HG03469 (cell line): ENCODE data around the gene SLC24A4.

ENCODE experiments used
- ATAC-seq: cut with Tn5 transposase; IDR thresholded peaks from one replicate; pipeline ENCODE4 v1.9.1; 2021; ENCODE audit warnings: mild to moderate bottlenecking, moderate library complexity, moderate number of reproducible peaks; ENCODE audit not compliant: unreplicated experiment

The SLC24A4 gene

DNA sequence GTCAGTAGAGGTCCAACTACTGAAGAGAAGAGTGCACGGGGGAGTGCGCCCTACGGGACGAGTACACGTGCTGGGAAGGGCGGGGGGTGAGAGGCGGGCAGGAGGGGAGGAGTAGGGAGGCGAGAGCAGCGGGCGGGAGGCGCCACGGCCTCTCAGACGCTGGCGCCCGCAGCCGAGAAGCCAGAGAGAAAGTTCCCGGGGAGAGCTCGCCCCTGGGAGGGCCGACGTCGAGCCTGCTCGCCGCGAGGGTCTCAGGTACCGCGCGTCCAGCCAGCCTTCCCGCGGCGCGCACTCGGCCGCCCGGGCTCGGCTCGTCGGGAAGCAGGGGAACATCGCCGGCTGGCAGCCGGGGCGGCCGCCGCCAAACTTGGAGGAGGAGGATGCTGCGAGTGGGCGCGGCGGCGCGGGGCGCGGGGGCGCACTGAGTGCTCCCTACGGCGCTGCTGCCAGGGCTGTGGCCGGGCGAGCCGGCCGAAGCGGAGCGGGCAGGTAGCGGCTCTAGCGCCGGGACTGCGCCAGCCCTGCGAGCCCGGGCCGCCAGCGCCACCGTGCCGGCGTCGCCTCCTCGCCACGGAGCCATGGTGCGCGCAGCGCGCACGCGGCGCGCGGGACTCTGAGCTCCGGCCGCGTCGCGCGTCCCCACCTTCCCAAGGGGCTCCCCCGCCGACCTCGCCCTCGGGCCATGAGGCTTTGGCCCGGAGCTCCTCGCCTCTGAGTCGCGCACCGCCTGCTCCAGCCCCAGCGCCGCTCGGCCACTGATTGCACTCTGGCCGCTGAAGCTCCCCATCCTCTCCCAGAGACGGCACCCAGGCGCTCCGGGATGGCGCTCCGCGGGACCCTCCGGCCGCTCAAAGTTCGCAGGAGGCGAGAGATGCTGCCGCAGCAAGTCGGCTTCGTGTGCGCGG is at the start of gene SLC24A4:
SLC24A4 (plus strand) TSS at position 155 of the 905 bp plus-strand sequence; CDS start at position 821, 666 bp downstream.
- no peak for ATAC-seq

GRCh38 chr14:92273166-92273565 is 49.8 kb upstream of the SLC24A4 start:
- no peak for ATAC-seq

DNA sequence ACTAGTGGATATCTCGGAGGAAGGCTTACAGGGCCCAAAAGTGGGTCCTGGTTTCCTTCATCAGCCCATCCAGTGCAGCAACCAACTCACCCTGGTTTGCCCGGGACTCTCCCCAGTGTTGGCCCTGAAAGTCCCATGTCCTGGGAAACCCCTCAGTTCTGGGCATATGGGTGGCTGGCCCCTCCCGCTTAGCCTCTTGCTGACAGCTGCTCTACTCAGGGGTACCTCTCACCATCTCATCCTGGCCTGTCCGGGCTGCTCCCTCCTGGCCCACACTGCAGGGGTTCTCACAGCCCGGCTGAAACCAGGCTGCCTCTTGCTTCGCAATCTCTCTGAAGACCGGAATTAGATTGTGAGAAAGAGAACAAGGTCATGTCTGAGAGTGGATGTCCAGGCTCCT is 48.9 kb upstream of the SLC24A4 start:
- ATAC-seq = no peak

- no peak for ATAC-seq
Observed at GRCh38 chr14:92276074-92276473, 46.9 kb upstream of the SLC24A4 start.

- no peak for ATAC-seq
Observed at GRCh38 chr14:92277031-92277430, 45.9 kb upstream of the SLC24A4 start.

- ATAC-seq = no peak
Observed at GRCh38 chr14:92280554-92281262, 42.3 kb upstream of the SLC24A4 start.

DNA sequence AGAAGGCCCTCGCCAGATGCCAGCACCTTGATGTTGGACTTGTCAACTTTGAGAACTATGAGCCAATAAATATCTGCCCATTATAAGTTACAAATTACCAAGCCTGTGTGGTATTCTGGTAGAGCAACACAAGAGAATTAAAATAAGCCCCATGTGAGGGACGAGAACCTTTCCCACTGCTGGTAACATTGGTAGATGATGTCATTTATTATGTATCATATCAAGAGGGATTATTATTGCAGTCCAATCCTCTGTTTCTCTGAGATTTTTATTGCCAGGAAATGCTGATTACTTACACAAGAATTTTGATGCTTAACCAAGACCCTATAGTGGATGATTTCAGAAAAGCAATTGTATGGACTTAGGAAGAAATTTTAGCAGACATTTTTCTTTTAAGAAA is 40.3 kb upstream of the SLC24A4 start:
- no peak for ATAC-seq

DNA sequence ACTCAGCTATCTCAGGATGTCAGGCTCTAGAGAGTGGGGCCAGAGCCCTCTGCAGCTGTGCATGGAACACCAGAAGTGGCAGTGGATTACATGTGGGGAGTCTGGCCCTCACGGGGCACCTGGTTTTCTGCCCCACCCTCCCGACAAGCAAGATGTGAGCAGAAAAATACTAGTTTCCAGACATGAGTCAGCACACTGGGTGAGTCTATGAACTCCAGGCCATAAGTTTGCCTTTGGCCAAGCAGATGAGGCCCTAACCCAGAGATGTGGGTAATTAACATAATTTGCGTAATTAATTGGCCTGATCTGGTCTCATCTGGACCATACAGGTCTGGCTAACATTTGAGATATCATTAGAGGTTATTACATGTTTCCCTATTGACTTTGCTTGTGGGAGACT is 37.7 kb upstream of the SLC24A4 start:
- no peak for ATAC-seq

DNA sequence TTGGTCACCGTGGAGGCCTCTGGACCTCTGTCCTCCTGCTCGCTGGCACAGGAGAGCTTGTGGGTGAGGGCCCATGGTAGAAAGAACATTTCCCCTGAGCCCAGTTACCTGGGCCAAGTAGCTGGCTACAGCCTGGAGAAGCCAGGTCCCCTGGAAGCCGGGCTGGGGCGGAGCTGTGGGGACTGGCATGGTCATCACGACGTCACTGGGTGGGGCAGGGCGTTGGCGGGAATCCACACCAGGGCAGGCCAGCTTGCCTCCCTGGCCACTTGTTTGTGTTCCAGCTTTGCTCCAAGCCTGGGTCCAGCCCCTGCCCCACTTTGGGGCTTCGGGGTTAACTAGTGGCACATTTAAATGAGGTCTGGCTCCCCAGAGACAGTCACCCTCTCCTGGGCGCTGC is 35.0 kb upstream of the SLC24A4 start:
- ATAC-seq = no peak

DNA sequence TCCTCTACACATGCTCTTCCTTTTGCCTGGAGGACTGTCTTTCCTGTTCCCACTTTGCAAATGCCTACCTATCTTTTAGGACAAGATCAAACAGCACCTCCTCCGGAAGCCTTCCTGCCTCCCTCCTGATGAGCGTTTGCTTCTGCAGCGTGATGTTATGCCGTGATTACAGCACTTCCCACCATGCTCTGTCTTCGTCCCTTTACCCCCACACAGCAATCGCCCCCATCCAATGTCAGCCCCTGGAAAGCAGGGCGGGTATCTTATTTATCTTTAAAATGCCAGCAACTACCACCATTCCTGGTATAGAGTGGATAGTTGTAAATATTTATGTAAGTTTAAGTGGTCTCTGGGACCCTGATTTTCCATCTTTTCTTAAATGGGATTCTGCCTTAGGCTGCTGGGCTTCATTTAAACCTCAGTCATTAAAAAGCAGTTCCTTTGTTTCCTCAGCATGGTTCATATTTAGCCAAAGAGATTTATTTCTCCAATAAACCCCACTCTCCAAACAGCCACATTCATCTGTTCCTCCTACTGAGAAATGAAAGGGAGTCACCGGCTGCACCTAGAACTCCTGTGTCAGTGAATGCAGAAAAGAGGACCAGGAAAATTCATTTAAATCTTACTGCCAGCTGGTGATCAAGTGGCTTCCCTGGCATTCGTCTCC is 33.8 kb upstream of the SLC24A4 start:
- ATAC-seq = no peak

DNA sequence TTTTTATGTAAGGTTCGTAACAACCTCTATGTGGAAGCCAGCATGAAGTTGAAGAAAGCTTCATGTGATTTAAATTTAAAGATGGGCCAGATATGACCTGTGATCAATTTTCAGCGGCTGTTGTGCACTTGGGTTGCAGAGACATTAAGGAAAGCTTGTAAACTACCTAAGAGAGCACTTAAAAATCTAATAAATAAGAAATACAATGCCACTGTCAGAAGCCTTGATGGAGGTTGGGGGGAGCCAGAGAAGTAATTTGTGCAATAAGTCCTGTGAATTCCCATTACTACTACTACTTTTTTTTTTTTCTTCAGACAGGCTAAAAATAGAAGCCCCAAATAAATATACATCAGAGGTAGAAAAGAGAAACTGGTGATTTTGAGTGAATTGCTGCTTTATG is 30.3 kb upstream of the SLC24A4 start:
- no peak for ATAC-seq

DNA sequence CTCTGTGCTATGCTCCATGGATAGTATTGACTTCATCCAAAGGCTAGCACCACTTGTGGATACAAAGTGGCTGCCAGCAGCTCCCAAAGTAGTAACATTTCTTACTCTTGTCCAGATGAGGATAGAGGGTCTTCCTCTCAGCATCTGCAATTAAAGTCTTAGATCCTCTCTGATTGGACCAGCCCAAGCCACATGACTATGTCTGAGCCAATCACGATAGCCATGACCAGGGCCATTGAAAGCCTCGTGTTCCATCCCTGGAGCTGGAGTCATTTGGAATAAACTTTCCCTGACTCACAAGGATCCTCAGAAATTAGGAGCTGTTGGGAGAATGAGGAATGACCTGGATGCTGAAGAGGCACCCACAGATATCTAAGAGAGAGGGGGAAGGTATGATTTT is 28.5 kb upstream of the SLC24A4 start:
- ATAC-seq = no peak

GRCh38 chr14:92297818-92298595 is 25.0 kb upstream of the SLC24A4 start:
- no peak for ATAC-seq

DNA sequence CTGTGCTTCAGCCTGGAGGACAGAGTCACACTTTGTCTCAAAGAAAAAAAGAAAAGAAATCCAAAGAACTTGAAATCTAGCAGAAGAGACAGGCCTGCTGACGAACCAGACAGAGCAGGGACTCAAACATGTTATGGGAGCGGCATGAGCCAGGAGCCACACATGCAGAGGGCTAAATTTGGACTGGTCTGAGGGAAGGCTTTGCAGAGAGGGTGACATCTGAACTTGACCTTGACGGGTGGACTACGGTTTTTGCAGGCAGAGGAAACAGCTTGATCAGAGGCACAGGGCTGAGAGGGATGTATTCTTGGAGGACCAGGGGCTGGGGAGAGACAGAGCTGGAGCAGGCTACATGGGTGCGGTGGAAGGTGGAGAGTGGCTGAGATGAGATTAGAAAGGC is 20.5 kb upstream of the SLC24A4 start:
- ATAC-seq = no peak

GRCh38 chr14:92308716-92309115 is 14.2 kb upstream of the SLC24A4 start:
- no peak for ATAC-seq

DNA sequence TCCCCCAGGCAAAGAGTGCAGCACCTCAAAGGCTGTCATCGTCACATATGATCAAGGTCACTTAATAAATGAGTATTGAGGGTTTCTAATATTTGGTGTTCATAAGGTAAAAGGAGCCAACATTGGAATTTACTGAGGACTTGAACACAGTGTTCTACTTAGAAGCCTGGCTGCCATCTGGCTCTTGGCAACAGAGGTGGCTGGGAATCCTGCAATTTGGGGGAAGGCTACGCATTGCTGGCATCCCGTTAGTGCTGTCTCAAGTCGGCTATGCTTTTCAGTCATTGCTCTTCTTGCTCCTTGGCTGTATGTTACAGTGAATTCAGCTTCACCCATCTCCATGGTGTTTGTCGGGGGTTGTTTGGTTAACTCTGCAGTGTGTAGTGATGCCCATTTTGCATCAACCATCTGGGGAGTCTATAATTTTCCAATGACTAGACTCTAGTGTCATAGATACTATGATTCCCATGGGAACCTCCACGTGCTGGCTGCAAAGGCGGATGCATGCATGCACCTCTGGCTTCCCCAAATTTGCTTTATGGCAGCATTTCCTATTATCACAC is 12.9 kb upstream of the SLC24A4 start:
- no peak for ATAC-seq

GRCh38 chr14:92310776-92311375 is 12.1 kb upstream of the SLC24A4 start:
- ATAC-seq = no peak

- ATAC-seq = no peak
Observed at GRCh38 chr14:92314182-92314581, 8.8 kb upstream of the SLC24A4 start.

DNA sequence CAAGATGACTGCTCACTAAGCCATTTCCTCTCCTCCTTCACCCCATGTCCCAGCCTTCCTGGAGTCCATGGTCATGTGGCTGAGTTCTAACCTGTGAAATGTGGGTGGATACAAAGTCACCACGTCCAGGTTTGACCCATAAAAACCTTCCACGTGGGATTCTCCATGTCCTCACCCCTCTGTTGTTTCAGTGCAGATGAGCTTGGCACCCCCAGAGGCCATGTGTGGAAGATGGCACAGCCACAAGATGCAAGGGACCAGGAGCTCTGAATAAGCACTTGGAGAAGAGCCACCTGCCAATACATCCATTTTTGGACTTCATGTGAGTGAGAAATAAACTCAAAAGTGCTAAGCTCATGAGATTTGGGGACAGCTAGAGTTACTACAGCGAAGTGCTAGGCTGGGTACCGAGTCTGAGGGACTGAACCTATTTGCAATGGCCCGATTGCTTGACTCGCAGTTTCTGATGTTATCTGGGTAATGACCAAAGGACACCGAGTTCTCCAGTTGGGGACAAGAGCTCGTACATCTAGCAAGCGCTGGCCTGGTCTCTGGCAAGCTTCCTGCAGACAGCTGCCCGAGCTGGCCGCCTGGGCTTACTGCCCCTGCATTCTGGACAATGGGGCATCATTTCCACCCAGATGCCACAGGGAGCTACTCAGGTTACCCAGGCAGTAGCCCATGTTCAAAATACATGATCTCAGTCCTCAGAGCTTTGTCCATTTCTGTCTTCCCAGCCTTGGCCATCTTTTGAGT is 7.7 kb upstream of the SLC24A4 start:
- ATAC-seq = no peak
